HG02763 (cell line): ENCODE results near the gene DDX10.

Experiments
- ATAC-seq: cut with Tn5 transposase; IDR thresholded peaks from one replicate; pipeline ENCODE4 v1.9.1; 2021; ENCODE audit warnings: mild to moderate bottlenecking, moderate library complexity; ENCODE audit not compliant: unreplicated experiment

DDX10 gene

GRCh38 chr11:108931168-108931567 lies 266.3 kb downstream of the DDX10 start:
- ATAC-seq = no peak

GRCh38 chr11:108933630-108934029 lies 268.8 kb downstream of the DDX10 start:
- ATAC-seq = no peak

GRCh38 chr11:108934289-108934688 lies 269.4 kb downstream of the DDX10 start:
- ATAC-seq = no peak

- ATAC-seq = no peak
These were observed 269.8 kb downstream of the DDX10 start for GRCh38 chr11:108934696-108935095.

- no peak for ATAC-seq
These were observed 272.9 kb downstream of the DDX10 start for GRCh38 chr11:108937746-108938145.

- no peak for ATAC-seq
These were observed 273.7 kb downstream of the DDX10 start for GRCh38 chr11:108938604-108939003.

- ATAC-seq = no peak
These were observed 274.3 kb downstream of the DDX10 start for GRCh38 chr11:108939135-108939534.

- no peak for ATAC-seq
These were observed 279.0 kb downstream of the DDX10 start for GRCh38 chr11:108943853-108944252.

- ATAC-seq = no peak
These were observed 279.8 kb downstream of the DDX10 start for GRCh38 chr11:108944471-108945178.

GRCh38 chr11:108945341-108945740 lies 280.5 kb downstream of the DDX10 start:
- no peak for ATAC-seq

- ATAC-seq = no peak
These were observed 283.0 kb downstream of the DDX10 start for GRCh38 chr11:108947654-108948570.

GRCh38 chr11:108958368-108959104 lies 293.7 kb downstream of the DDX10 start:
- ATAC-seq = no peak

GRCh38 chr11:108959105-108959761 lies 294.4 kb downstream of the DDX10 start:
- ATAC-seq = no peak

GRCh38 chr11:108959874-108960273 lies 295.0 kb downstream of the DDX10 start:
- ATAC-seq = no peak

GRCh38 chr11:108960501-108960900 lies 295.6 kb downstream of the DDX10 start:
- no peak for ATAC-seq

- ATAC-seq = no peak
These were observed 296.2 kb downstream of the DDX10 start for GRCh38 chr11:108961095-108961494.

GRCh38 chr11:108963118-108963517 lies 298.2 kb downstream of the DDX10 start:
- no peak for ATAC-seq

- ATAC-seq = no peak
These were observed 300.6 kb downstream of the DDX10 start for GRCh38 chr11:108965306-108966001.

- ATAC-seq = no peak
These were observed 301.3 kb downstream of the DDX10 start for GRCh38 chr11:108966206-108966605.

- no peak for ATAC-seq
These were observed 302.1 kb downstream of the DDX10 start for GRCh38 chr11:108966978-108967377.
